Osteoblast (primary cell): Measurements from ENCODE around the gene NUP93. TPM values are rescaled to one million over a fixed set of nuclear protein-coding genes. Genes with fewer than 3 reads are reported as not detected.

Experiments used
- DNase-seq: peaks from one replicate; pipeline ENCODE4 v3.0.0; 2011; ENCODE audit warnings: low spot score, mixed read lengths; ENCODE audit not compliant: insufficient read length; ENCODE audit errors: missing footprints
- H2AFZ ChIP-seq: 2 replicates; pipeline ENCODE4 v1.6.0; 2011; ENCODE audit warnings: mild to moderate bottlenecking, low read length
- H3K27ac ChIP-seq: 2 replicates; pipeline ENCODE4 v1.5.1; 2011; ENCODE audit warnings: mild to moderate bottlenecking, low read depth, low read length, moderate library complexity
- H3K27me3 ChIP-seq: 2 replicates; pipeline ENCODE4 v1.6.0; 2012; ENCODE audit warnings: mild to moderate bottlenecking, control low read depth, inconsistent platforms, low read length, moderate library complexity; ENCODE audit not compliant: insufficient read depth
- H3K36me3 ChIP-seq: 2 replicates; pipeline ENCODE4 v1.5.1; 2011; ENCODE audit warnings: mild to moderate bottlenecking, low read length, control low read depth, moderate library complexity; ENCODE audit not compliant: insufficient read depth
- H3K4me1 ChIP-seq: 2 replicates; pipeline ENCODE4 v1.5.1; 2011; ENCODE audit warnings: mild to moderate bottlenecking, low read length, control low read depth, moderate library complexity; ENCODE audit not compliant: insufficient read depth
- H3K4me2 ChIP-seq: 2 replicates; pipeline ENCODE4 v1.6.0; 2011; ENCODE audit warnings: mild to moderate bottlenecking, low read length; ENCODE audit not compliant: insufficient read depth
- H3K4me3 ChIP-seq: fragments of 200-600 bp; sonication (generic); 3 replicates; pipeline ENCODE4 v1.5.1; 2012; ENCODE audit warnings: mild to moderate bottlenecking, low read length, inconsistent platforms; ENCODE audit not compliant: insufficient read depth
- H3K79me2 ChIP-seq: 2 replicates; pipeline ENCODE4 v1.6.0; 2012; ENCODE audit warnings: mild to moderate bottlenecking, low read length, control low read depth, inconsistent platforms; ENCODE audit not compliant: insufficient read depth
- H3K9me3 ChIP-seq: 2 replicates; pipeline ENCODE4 v1.5.1; 2011; ENCODE audit warnings: low read depth, low read length, control low read depth
- H4K20me1 ChIP-seq: 2 replicates; pipeline ENCODE4 v1.6.0; 2012; ENCODE audit warnings: mild to moderate bottlenecking, low read length, control low read depth; ENCODE audit not compliant: insufficient read depth
- total RNA-seq: library from RNA; depleted of rRNA; stranded (reverse); fragments of >200 nt; gene quantifications from 2 replicates; pipeline ENCODE4 v1.2.3, GENCODE V29; 2012
- TF ChIP-seq, protein P1 (sequence below): IDR thresholded peaks from 2 replicates; pipeline ENCODE4 v1.5.1; 2011; ENCODE audit warnings: mild to moderate bottlenecking, low read depth, low read length, moderate library complexity; ENCODE audit errors: extremely low read depth

Gene NUP93
- total RNA-seq, 1 donor = 40.5 TPM

DNA sequence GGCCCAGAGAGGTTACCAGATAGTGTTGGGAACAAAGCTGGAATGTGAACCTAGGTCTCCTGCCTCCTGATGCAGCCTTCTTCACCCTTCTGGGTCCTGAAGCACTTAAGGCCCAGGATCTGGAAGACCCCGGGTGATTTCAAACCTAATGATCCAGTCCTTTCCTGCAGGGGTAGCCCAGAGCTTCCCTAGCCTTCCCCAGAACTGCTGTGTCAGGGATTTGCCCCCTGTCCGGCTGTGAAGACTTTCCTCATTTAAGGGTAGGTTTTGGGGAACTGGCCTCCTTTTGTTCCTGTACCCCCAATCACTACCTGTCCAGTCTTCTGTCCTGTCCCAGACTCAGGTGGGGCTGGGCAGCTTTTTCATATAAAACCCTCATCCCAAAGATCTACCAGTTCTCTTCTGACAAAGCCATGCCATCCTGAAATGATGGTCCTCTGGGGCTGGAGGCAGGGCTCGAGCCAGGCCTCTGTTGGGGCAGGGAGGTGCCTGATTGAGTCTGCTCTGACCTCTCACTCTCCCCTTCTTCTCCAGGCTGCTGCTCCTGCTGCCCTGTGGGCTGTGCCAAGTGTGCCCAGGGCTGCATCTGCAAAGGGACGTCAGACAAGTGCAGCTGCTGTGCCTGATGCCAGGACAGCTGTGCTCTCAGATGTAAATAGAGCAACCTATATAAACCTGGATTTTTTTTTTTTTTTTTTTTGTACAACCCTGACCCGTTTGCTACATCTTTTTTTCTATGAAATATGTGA lies 46.3 kb upstream of the NUP93 start:
- TF ChIP-seq, protein P1, sequence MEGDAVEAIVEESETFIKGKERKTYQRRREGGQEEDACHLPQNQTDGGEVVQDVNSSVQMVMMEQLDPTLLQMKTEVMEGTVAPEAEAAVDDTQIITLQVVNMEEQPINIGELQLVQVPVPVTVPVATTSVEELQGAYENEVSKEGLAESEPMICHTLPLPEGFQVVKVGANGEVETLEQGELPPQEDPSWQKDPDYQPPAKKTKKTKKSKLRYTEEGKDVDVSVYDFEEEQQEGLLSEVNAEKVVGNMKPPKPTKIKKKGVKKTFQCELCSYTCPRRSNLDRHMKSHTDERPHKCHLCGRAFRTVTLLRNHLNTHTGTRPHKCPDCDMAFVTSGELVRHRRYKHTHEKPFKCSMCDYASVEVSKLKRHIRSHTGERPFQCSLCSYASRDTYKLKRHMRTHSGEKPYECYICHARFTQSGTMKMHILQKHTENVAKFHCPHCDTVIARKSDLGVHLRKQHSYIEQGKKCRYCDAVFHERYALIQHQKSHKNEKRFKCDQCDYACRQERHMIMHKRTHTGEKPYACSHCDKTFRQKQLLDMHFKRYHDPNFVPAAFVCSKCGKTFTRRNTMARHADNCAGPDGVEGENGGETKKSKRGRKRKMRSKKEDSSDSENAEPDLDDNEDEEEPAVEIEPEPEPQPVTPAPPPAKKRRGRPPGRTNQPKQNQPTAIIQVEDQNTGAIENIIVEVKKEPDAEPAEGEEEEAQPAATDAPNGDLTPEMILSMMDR = no peak
- H3K79me2 ChIP-seq = no peaks in the 10 kb centered on the region
- H3K4me3 ChIP-seq = peak overlapping the region; percentile 85
- no peaks in the 10 kb centered on the region for H3K27me3 ChIP-seq
- H3K27ac ChIP-seq = no peak overlapping the region
- H2AFZ ChIP-seq = no peak overlapping the region
- H3K9me3 ChIP-seq = no peaks in the 10 kb centered on the region
- H3K4me1 ChIP-seq = peaks cover 14% of the 10 kb centered on the region
- no peaks in the 10 kb centered on the region for H4K20me1 ChIP-seq
- peak overlapping the region; percentile 100 for H3K4me2 ChIP-seq
- no peaks in the 10 kb centered on the region for H3K36me3 ChIP-seq
- DNase-seq = no peak

DNA sequence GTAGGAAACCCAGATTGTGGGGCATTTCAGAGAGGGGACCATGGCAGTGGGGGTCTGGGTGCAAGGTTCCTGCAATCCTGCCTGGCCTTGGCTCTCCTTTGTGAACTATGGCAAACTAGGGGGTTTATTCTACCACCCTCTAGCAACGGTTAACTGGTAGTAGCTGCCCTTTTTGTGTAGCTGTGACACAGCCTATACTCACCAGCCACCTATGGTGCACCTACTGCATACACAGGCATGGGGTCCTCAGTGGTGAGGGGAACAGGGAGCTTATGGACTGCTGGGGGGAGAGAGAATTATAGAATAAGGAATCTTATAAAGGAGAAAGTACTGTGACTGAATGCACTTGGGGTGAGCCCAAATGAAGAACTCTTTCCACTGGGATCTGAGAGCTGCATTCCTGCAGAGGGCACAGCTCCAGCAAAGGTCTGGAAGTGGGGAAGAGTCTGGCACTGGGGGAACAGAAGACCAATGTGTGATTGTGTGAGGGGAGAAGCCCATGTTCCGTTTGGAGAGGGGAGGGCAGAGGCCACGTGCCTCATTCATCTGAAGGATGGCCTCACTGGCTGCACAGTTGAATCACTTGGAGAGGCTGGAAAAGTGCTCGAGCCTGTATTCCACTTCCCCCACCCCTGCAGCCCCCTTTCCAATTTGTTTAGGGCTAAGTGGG lies 45.5 kb upstream of the NUP93 start:
- no peaks in the 10 kb centered on the region for H3K36me3 ChIP-seq
- no peak overlapping the region for H3K27ac ChIP-seq
- H3K4me2 ChIP-seq = no peak overlapping the region
- no peak for DNase-seq
- no peaks in the 10 kb centered on the region for H3K27me3 ChIP-seq
- no peaks in the 10 kb centered on the region for H3K9me3 ChIP-seq
- no peak overlapping the region for H2AFZ ChIP-seq
- H3K4me3 ChIP-seq = no peak overlapping the region
- H3K4me1 ChIP-seq = peaks cover 14% of the 10 kb centered on the region
- no peaks in the 10 kb centered on the region for H3K79me2 ChIP-seq
- TF ChIP-seq, protein P1 = no peak
- H4K20me1 ChIP-seq = no peaks in the 10 kb centered on the region

DNA sequence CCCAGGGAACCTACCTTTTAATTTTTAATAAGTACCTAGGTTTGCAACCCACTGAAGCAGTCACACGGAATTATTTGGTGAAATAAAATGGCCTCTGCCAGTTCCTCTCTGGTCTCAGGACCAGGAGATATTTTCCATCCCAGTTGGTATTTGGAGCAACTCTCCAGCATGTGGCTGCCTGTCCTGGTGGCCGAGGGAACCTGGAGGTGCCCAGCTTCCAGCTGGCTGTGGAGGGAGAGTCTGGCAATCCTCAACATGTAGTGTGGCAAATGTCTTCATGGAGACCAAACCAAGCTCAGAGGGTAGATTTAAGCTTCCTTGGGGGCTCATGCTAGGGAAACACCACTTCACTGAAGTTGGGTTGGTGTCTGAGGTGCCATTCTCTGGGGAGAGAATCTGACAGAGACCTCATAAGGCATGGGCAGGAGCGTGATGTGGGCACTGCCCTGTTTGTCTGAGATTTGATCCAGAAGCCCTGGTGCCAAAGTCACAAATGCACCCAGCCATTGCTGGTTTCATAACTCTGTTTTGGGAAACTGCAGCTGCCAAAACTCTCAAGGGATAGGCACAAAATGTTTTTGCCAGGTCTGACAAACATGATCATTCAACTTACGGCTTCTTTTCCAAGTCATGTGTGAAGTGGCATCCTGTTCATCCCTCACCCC lies 44.9 kb upstream of the NUP93 start:
- TF ChIP-seq, protein P1 = no peak

GRCh38 chr16:56686758-56687157 lies 43.2 kb upstream of the NUP93 start:
- H4K20me1 ChIP-seq = no peaks in the 10 kb centered on the region
- H2AFZ ChIP-seq = no peak overlapping the region
- no peaks in the 10 kb centered on the region for H3K36me3 ChIP-seq
- peaks cover 14% of the 10 kb centered on the region for H3K4me1 ChIP-seq
- H3K27me3 ChIP-seq = no peaks in the 10 kb centered on the region
- TF ChIP-seq, protein P1 = no peak
- no peaks in the 10 kb centered on the region for H3K79me2 ChIP-seq
- H3K4me2 ChIP-seq = no peak overlapping the region
- no peak overlapping the region for H3K4me3 ChIP-seq
- H3K27ac ChIP-seq = no peak overlapping the region
- no peak for DNase-seq
- no peaks in the 10 kb centered on the region for H3K9me3 ChIP-seq

More for the DNA sequence above, 44.9 kb upstream of the NUP93 start:
- H2AFZ ChIP-seq = no peak overlapping the region
- H3K9me3 ChIP-seq = no peaks in the 10 kb centered on the region
- H3K79me2 ChIP-seq = no peaks in the 10 kb centered on the region
- no peak for DNase-seq
- H3K4me2 ChIP-seq = no peak overlapping the region
- H4K20me1 ChIP-seq = no peaks in the 10 kb centered on the region
- H3K4me1 ChIP-seq = peaks cover 14% of the 10 kb centered on the region
- H3K27ac ChIP-seq = no peak overlapping the region
- H3K4me3 ChIP-seq = no peak overlapping the region
- H3K27me3 ChIP-seq = no peaks in the 10 kb centered on the region
- H3K36me3 ChIP-seq = no peaks in the 10 kb centered on the region
